GM23338 (cell line): ENCODE data around the gene ATXN7L2. TPM values are rescaled to one million over a fixed set of nuclear protein-coding genes. Genes with fewer than 3 reads are reported as not detected.

Experiments
- ATAC-seq: fragments of 200-7000 bp; cut with Tn5 transposase; 3 replicates; pipeline ENCODE4 v1.9.1; 2020
- DNase-seq: peaks from one replicate; pipeline ENCODE4 v3.0.0-alpha.2; 2015; ENCODE audit warnings: low spot score
- H2AFZ ChIP-seq: fragments of 200-600 bp; sonication (generic); 2 replicates; pipeline ENCODE4 v1.8.0; 2016; ENCODE audit warnings: antibody characterized with exemption, mild to moderate bottlenecking, moderate library complexity
- H3F3A ChIP-seq: fragments of 200-600 bp; sonication (generic); replicated peaks from 2 replicates; pipeline ENCODE4 v1.8.0; 2017; ENCODE audit warnings: antibody characterized with exemption, mixed run types, low read depth
- H3K27ac ChIP-seq: fragments of 200-600 bp; sonication (generic); 2 replicates; pipeline ENCODE4 v1.6.1; 2016; ENCODE audit warnings: low read depth
- H3K27me3 ChIP-seq: fragments of 200-600 bp; sonication (generic); 2 replicates; pipeline ENCODE4 v1.8.0; 2016; ENCODE audit warnings: mild to moderate bottlenecking, mixed run types, moderate library complexity; ENCODE audit not compliant: insufficient read depth
- H3K36me3 ChIP-seq: fragments of 200-600 bp; sonication (generic); 2 replicates; pipeline ENCODE4 v1.8.0; 2016; ENCODE audit warnings: mild to moderate bottlenecking; ENCODE audit not compliant: insufficient read depth
- H3K4me1 ChIP-seq: fragments of 200-600 bp; sonication (generic); 2 replicates; pipeline ENCODE4 v1.8.0; 2016; ENCODE audit warnings: mild to moderate bottlenecking, moderate library complexity; ENCODE audit not compliant: insufficient read depth
- H3K4me2 ChIP-seq: fragments of 200-600 bp; sonication (generic); 2 replicates; pipeline ENCODE4 v1.7.1; 2017; ENCODE audit warnings: mixed run types
- H3K4me3 ChIP-seq: fragments of 200-600 bp; sonication (generic); 2 replicates; pipeline ENCODE4 v1.6.1; 2016; ENCODE audit warnings: mixed run types
- H3K79me2 ChIP-seq: fragments of 200-600 bp; sonication (generic); replicated peaks from 2 replicates; pipeline ENCODE4 v1.8.0; 2017; ENCODE audit warnings: mild to moderate bottlenecking; ENCODE audit not compliant: insufficient read depth
- H3K9me2 ChIP-seq: fragments of 200-600 bp; sonication (generic); 2 replicates; pipeline ENCODE4 v1.8.0; 2017; ENCODE audit not compliant: insufficient read depth
- H4K20me1 ChIP-seq: fragments of 200-600 bp; sonication (generic); replicated peaks from 2 replicates; pipeline ENCODE4 v1.8.0; 2017; ENCODE audit warnings: mild to moderate bottlenecking; ENCODE audit not compliant: insufficient read depth
- H3K27ac Mint-ChIP-seq: 2 replicates; pipeline ENCODE4 v1.8.0; 2020; ENCODE audit warnings: inconsistent platforms, mild to moderate bottlenecking, moderate library complexity, mixed read lengths
- H3K27me3 Mint-ChIP-seq: 3 replicates; pipeline ENCODE4 v1.8.0; 2022; ENCODE audit warnings: low read depth, mild to moderate bottlenecking, moderate library complexity, mixed read lengths, inconsistent platforms; ENCODE audit not compliant: insufficient read depth, poor library complexity
- H3K36me3 Mint-ChIP-seq: 3 replicates; pipeline ENCODE4 v1.8.0; 2021; ENCODE audit warnings: low read depth, mild to moderate bottlenecking, inconsistent platforms, moderate library complexity, mixed read lengths
- H3K4me1 Mint-ChIP-seq: 3 replicates; pipeline ENCODE4 v1.8.0; 2020; ENCODE audit warnings: mild to moderate bottlenecking, inconsistent platforms, mixed read lengths
- H3K4me3 Mint-ChIP-seq: 3 replicates; pipeline ENCODE4 v1.8.0; 2021; ENCODE audit warnings: moderate library complexity, mild to moderate bottlenecking, inconsistent platforms, mixed read lengths
- H3K9me3 Mint-ChIP-seq: 3 replicates; pipeline ENCODE4 v1.8.0; 2020; ENCODE audit warnings: moderate library complexity, mild to moderate bottlenecking, inconsistent platforms, mixed read lengths
- EZH2phosphoT487 ChIP-seq: fragments of 200-600 bp; sonication (generic); IDR thresholded peaks from one replicate; pipeline ENCODE4 v1.8.1; 2018; ENCODE audit warnings: antibody characterized with exemption; ENCODE audit not compliant: unreplicated experiment
- POLR2AphosphoS5 ChIP-seq: IDR thresholded peaks from 2 replicates; pipeline ENCODE4 v1.6.1; 2016; ENCODE audit warnings: antibody characterized with exemption, low read depth
- polyA plus RNA-seq: library from polyadenylated mRNA; unstranded; fragments of >200 nt; fragmentation: Nextera tagmentation; extraction: Ambion mirVana; gene quantifications from 2 replicates; pipeline ENCODE4 v1.2.1, GENCODE V29; 2016
- total RNA-seq: library from RNA; depleted of rRNA; stranded (reverse); fragments of >200 nt; shearing (Covaris generic); gene quantifications from 2 replicates; pipeline ENCODE4 v1.2.3, GENCODE V29; 2014
- TF ChIP-seq, protein P1 (sequence below): fragments of 250-450 bp; sonication (Bioruptor Pico); IDR thresholded peaks from 2 replicates; pipeline ENCODE4 v1.5.0; 2020; ENCODE audit warnings: mild to moderate bottlenecking, moderate library complexity
- TF ChIP-seq, protein P2 (sequence below), 2 experiments: fragments of 200-600 bp in 1 of 2; sonication (generic) in 1 of 2; conservative IDR thresholded peaks; 2 replicates each; pipeline versions ENCODE4 v1.5.1 to v1.6.1; 2016 to 2017; ENCODE audit warnings: antibody characterized with exemption in 2 of 2, low read depth in 2 of 2, mild to moderate bottlenecking in 2 of 2, moderate library complexity in 1 of 2

The ATXN7L2 gene
- total and polyA plus RNA-seq, 2 experiments from 2014 or later: 8.0 to 9.9 TPM

DNA sequence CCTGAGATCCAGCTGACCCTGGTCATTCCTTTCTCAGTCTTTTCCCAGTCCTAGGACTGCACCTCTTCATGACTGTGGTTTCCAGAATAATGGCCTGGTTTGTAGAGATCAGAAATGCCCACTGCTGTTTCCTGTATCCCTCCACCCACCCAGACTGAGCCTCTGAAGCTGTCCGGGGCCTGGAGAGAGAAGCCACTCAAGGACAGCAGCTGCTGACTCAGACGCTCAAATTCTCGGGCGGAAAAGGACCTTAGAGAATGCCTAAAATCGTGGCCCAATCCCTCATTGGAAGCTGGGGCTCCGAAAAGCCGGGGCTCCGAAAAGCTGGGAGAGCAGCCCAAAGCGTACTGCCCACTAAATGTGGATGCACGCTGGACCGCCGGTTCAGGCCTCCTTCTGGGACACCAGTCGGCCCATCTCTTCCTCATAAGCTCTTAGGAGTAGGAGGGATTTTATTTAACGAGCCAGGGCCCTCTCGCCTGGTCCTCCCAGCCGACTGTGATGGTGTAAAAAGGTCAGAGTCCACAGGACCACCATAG lies 48.2 kb downstream of the ATXN7L2 start:
- peak overlapping the region; percentile 23; the same call in 1 of the 2 replicates for H3K4me3 ChIP-seq
- no peak overlapping the region for H3K27ac ChIP-seq
- peak overlapping the region; percentile 78; the same call in 1 of the 2 replicates for H3K4me2 ChIP-seq
- H3K27me3 ChIP-seq: no peaks in the 10 kb centered on the region
- Mint-ChIP-seq H3K9me3 (no peaks in the 10 kb centered on the region; the same call in 2 of the 3 replicates), H3K27ac (no peak overlapping the region), H3K4me1 (peaks cover 12% of the 10 kb centered on the region; the same call in 2 of the 3 replicates), H3K36me3 (no peaks in the 10 kb centered on the region), H3K27me3 (peaks cover 13% of the 10 kb centered on the region), H3K4me3 (no peak overlapping the region; the same call in 2 of the 3 replicates)
- H3K4me1 ChIP-seq: peaks cover 4% of the 10 kb centered on the region; the same call in 1 of the 2 replicates
- TF ChIP-seq EZH2phosphoT487: no peak
- TF ChIP-seq, protein P1, sequence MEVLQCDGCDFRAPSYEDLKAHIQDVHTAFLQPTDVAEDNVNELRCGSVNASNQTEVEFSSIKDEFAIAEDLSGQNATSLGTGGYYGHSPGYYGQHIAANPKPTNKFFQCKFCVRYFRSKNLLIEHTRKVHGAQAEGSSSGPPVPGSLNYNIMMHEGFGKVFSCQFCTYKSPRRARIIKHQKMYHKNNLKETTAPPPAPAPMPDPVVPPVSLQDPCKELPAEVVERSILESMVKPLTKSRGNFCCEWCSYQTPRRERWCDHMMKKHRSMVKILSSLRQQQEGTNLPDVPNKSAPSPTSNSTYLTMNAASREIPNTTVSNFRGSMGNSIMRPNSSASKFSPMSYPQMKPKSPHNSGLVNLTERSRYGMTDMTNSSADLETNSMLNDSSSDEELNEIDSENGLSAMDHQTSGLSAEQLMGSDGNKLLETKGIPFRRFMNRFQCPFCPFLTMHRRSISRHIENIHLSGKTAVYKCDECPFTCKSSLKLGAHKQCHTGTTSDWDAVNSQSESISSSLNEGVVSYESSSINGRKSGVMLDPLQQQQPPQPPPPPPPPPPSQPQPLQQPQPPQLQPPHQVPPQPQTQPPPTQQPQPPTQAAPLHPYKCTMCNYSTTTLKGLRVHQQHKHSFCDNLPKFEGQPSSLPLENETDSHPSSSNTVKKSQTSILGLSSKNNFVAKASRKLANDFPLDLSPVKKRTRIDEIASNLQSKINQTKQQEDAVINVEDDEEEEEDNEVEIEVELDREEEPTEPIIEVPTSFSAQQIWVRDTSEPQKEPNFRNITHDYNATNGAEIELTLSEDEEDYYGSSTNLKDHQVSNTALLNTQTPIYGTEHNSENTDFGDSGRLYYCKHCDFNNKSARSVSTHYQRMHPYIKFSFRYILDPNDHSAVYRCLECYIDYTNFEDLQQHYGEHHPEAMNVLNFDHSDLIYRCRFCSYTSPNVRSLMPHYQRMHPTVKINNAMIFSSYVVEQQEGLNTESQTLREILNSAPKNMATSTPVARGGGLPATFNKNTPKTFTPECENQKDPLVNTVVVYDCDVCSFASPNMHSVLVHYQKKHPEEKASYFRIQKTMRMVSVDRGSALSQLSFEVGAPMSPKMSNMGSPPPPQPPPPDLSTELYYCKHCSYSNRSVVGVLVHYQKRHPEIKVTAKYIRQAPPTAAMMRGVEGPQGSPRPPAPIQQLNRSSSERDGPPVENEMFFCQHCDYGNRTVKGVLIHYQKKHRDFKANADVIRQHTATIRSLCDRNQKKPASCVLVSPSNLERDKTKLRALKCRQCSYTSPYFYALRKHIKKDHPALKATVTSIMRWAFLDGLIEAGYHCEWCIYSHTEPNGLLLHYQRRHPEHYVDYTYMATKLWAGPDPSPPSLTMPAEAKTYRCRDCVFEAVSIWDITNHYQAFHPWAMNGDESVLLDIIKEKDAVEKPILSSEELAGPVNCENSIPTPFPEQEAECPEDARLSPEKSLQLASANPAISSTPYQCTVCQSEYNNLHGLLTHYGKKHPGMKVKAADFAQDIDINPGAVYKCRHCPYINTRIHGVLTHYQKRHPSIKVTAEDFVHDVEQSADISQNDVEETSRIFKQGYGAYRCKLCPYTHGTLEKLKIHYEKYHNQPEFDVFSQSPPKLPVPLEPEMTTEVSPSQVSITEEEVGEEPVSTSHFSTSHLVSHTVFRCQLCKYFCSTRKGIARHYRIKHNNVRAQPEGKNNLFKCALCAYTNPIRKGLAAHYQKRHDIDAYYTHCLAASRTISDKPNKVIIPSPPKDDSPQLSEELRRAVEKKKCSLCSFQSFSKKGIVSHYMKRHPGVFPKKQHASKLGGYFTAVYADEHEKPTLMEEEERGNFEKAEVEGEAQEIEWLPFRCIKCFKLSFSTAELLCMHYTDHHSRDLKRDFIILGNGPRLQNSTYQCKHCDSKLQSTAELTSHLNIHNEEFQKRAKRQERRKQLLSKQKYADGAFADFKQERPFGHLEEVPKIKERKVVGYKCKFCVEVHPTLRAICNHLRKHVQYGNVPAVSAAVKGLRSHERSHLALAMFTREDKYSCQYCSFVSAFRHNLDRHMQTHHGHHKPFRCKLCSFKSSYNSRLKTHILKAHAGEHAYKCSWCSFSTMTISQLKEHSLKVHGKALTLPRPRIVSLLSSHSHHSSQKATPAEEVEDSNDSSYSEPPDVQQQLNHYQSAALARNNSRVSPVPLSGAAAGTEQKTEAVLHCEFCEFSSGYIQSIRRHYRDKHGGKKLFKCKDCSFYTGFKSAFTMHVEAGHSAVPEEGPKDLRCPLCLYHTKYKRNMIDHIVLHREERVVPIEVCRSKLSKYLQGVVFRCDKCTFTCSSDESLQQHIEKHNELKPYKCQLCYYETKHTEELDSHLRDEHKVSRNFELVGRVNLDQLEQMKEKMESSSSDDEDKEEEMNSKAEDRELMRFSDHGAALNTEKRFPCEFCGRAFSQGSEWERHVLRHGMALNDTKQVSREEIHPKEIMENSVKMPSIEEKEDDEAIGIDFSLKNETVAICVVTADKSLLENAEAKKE: no peak
- DNase-seq (no peak), ATAC-seq (peak; percentile 4; the same call in 2 of the 3 replicates)
- H3K79me2 ChIP-seq: no peaks in the 10 kb centered on the region
- no peaks in the 10 kb centered on the region for H3K9me2 ChIP-seq
- H3K36me3 ChIP-seq: no peaks in the 10 kb centered on the region
- H3F3A ChIP-seq: no peaks in the 10 kb centered on the region
- H2AFZ ChIP-seq: peak overlapping the region; percentile 99
- no peaks in the 10 kb centered on the region for H4K20me1 ChIP-seq

DNA sequence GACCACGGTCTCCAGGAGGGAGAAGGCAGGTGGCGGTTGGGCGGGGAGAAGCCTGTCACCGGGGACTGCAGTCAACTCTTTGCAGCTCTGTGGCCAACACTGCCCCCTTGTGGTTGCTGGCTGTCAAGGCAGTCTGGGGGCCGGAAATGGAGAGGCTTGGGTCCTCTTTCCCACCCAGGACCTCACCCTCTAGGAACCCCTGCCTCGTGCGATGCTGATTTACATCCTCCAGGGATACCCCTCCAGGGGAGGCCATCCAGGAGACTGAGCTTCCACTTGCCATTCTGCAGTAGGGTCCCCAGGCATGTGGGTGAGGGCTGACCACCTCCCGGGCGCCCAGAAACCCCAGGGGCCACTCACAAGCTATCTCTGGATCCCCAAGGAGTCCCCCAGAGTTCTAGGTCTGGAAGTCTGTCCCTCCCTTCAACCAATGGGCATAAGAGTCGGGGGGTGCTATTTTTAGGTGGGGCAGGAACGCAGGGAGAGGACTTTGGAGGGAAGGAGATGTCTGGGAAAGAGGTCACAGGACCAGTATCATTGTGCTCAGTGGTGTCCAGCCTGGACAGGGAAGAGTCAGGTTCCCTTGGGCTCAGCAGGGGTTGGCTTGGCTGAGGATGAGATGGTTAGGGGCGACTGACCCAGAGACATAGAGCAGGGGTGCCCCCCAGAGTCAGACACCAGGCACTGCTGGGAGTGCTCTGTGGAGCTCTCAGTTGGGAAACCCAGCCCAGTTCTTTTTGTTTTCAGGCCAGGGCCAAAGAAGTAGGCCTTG lies 48.8 kb downstream of the ATXN7L2 start:
- no peaks in the 10 kb centered on the region for H3F3A ChIP-seq
- ATAC-seq (peak; percentile 90), DNase-seq (peak; percentile 93)
- no peaks in the 10 kb centered on the region for H4K20me1 ChIP-seq
- Mint-ChIP-seq H3K4me1 (peaks cover 12% of the 10 kb centered on the region; the same call in 2 of the 3 replicates), H3K9me3 (no peaks in the 10 kb centered on the region; the same call in 2 of the 3 replicates), H3K36me3 (no peaks in the 10 kb centered on the region), H3K27me3 (peaks cover 13% of the 10 kb centered on the region), H3K27ac (peak overlapping the region; percentile 83), H3K4me3 (no peak overlapping the region; the same call in 2 of the 3 replicates)
- peak overlapping the region; percentile 43; the same call in 1 of the 2 replicates for H3K4me3 ChIP-seq
- no peak overlapping the region for H3K27ac ChIP-seq
- no peaks in the 10 kb centered on the region for H3K9me2 ChIP-seq
- H3K4me2 ChIP-seq: peak overlapping the region; percentile 78
- peaks cover 4% of the 10 kb centered on the region; the same call in 1 of the 2 replicates for H3K4me1 ChIP-seq
- H2AFZ ChIP-seq: peak overlapping the region; percentile 99
- no peaks in the 10 kb centered on the region for H3K79me2 ChIP-seq
- no peaks in the 10 kb centered on the region for H3K36me3 ChIP-seq
- H3K27me3 ChIP-seq: no peaks in the 10 kb centered on the region
- 0 out of 2 replicates have a peak, but pooled peaks have one; percentile 20 for TF ChIP-seq POLR2AphosphoS5
- TF ChIP-seq, protein P2, sequence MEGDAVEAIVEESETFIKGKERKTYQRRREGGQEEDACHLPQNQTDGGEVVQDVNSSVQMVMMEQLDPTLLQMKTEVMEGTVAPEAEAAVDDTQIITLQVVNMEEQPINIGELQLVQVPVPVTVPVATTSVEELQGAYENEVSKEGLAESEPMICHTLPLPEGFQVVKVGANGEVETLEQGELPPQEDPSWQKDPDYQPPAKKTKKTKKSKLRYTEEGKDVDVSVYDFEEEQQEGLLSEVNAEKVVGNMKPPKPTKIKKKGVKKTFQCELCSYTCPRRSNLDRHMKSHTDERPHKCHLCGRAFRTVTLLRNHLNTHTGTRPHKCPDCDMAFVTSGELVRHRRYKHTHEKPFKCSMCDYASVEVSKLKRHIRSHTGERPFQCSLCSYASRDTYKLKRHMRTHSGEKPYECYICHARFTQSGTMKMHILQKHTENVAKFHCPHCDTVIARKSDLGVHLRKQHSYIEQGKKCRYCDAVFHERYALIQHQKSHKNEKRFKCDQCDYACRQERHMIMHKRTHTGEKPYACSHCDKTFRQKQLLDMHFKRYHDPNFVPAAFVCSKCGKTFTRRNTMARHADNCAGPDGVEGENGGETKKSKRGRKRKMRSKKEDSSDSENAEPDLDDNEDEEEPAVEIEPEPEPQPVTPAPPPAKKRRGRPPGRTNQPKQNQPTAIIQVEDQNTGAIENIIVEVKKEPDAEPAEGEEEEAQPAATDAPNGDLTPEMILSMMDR (conservative IDR thresholded peaks at IDR 0.05; ENCODE audit: low read depth in 2 of 2): peak; percentile 75 to 97
